Measurements from ENCODE around the gene QSOX1. TPM values are rescaled to one million over a fixed set of nuclear protein-coding genes. Genes with fewer than 3 reads are reported as not detected.
A peak's percentile ranks its signal among the peaks of the same experiment; 100 is the strongest.

Gene QSOX1
- total RNA-seq, 4 donors from 2014 or later, result 74.9 to 184 (median 107) TPM

DNA sequence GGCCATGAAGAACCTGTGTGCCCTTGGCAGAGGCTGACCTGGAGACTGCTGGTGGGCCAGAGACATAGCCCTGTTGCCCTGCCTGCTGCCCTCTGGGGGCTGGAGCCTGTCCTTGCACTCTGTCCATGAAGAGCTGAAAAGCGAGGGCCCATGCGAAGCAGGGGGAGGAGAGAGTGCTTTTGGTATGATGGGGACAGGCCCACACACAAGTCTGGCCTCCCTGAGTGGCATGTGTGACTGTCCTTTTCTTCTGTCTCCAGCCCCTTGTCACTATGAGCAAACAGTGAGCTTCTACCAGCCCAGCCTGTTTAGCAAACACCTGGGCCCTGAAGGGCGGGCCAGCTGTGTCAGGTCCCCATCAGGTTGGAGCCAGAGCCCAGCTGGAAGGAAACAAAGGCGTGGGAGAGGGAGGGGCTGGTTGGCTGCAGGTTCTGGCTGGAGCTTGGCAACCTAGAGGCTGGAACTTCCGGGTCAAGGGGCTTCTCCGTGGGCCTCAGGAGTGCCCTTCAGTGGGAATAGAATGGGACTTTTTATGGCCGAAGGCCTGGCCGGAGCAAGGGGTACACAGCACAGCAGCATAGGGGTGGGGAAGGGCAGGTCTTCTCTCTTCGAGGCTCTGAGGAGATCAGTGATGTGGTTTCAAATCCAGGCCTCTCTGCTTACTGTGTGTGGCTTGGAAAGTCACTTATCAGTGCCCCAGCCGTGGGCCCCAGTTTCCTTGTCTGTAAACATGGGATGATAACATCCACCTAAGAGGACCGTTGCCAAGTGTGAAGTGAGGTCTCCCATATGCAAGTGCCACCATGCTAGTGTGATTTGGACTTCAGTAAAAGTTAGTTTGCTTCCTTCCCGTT is 14.3 kb downstream of the QSOX1 start:
- intact Hi-C loops (cut with DNase I), result no loop called here
- H3K36me3 ChIP-seq, result peaks cover 0 to 30% (median 0%) of the 10 kb centered on the region in 3 donors
- H3K4me3 ChIP-seq, result no peak overlapping the region
- H3K27me3 ChIP-seq, result no peaks in the 10 kb centered on the region
- H3K27ac ChIP-seq, result peak overlapping the region; percentile 66 to 90 (median 84)
- DNase-seq, result no peak
- TF ChIP-seq, protein P1, sequence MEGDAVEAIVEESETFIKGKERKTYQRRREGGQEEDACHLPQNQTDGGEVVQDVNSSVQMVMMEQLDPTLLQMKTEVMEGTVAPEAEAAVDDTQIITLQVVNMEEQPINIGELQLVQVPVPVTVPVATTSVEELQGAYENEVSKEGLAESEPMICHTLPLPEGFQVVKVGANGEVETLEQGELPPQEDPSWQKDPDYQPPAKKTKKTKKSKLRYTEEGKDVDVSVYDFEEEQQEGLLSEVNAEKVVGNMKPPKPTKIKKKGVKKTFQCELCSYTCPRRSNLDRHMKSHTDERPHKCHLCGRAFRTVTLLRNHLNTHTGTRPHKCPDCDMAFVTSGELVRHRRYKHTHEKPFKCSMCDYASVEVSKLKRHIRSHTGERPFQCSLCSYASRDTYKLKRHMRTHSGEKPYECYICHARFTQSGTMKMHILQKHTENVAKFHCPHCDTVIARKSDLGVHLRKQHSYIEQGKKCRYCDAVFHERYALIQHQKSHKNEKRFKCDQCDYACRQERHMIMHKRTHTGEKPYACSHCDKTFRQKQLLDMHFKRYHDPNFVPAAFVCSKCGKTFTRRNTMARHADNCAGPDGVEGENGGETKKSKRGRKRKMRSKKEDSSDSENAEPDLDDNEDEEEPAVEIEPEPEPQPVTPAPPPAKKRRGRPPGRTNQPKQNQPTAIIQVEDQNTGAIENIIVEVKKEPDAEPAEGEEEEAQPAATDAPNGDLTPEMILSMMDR (IDR thresholded peaks at IDR 0.05), result peak; percentile 11 to 57 (median 23)
- TF ChIP-seq POLR2A (IDR thresholded peaks at IDR 0.05), result no peak
- no peaks in the 10 kb centered on the region for H3K9me3 ChIP-seq
- WGBS, 2 donors, result 70 to 74% methylated on average over 7 to 10 of the region's 12 CpGs
- peaks cover 45 to 77% (median 57%) of the 10 kb centered on the region in 3 donors for H3K4me1 ChIP-seq

DNA sequence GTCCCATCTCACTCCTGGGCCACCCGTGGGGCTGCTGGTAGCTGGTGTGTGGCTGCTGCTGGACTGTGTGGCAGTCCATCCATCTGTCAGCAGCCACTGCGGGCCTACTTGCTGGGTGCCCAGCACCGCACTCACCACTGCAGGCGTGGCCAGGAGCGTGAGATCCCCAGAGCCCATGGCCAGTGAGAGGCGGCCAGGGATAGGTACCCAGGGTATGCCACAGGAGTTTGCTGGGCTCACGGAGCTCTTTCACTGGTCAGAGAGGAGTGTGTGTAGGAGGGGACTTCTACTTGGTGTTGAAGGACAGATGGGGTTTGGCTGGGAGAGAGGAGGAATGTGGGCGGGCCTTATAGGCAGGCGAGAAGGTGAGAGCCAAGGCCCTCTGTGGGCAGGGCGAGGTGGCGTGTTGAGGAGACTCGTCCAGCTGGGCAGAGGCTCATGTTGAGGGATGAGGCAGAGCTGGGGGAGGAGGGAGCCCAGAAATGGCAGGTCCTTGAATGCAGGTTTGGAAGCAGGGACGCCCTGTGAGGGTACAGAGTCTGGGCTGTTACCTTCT is 15.0 kb downstream of the QSOX1 start:
- 67 to 89% methylated on average over 3 to 8 of the region's 13 CpGs for WGBS, 2 donors
- no peak overlapping the region for H3K4me3 ChIP-seq
- DNase-seq, result no peak
- H3K9me3 ChIP-seq, result no peaks in the 10 kb centered on the region
- H3K36me3 ChIP-seq, result peaks cover 0 to 30% (median 0%) of the 10 kb centered on the region in 3 donors
- H3K27ac ChIP-seq, result peak overlapping the region; percentile 66 to 90 (median 84)
- H3K4me1 ChIP-seq, result peaks cover 50 to 81% (median 63%) of the 10 kb centered on the region in 3 donors
- H3K27me3 ChIP-seq, result no peaks in the 10 kb centered on the region
- no peak for TF ChIP-seq POLR2A (IDR thresholded peaks at IDR 0.05)
- TF ChIP-seq, protein P1 (IDR thresholded peaks at IDR 0.05), result no peak
- intact Hi-C loops (cut with DNase I), result no loop called here

DNA sequence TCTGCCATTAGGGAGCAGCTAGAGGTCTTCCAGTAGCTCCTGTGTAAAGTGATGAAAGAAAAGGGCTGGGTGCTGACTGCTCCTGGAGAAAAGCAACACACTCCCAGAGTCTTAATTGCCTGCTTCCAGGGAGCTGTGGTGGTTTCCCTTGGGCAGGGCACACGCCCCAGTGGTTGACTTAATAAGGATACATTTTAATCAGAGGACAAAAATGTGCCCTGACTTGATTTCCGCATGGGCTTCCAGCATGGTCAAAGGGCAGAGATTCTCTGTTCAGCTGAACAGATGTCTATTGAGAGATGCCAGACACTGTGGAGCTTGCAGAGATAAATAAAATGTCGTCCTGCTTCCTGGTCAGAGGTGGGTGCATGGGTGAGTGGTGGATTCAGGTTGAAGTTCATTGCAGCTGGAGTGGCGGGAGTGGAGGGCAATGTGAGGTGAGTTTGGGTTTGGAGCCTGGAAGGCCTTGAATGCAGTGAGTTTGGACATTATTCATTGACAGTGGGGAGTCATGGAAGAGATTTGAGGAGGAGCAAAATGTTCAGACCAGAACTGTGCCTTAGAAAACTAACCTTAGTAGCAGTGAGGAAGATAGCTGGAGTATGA is 16.0 kb downstream of the QSOX1 start:
- Histone ChIP-seq H3K27ac (peak overlapping the region; percentile 66 to 90 (median 84)), H3K9me3 (no peaks in the 10 kb centered on the region), H3K4me1 (peaks cover 50 to 74% (median 60%) of the 10 kb centered on the region in 3 donors), H3K27me3 (no peaks in the 10 kb centered on the region), H3K36me3 (peaks cover 0 to 32% (median 0%) of the 10 kb centered on the region in 3 donors), H3K4me3 (no peak overlapping the region)
- 19 to 46% methylated on average over 4 of the region's 4 CpGs for WGBS, 2 donors
- DNase-seq, result no peak
- TF ChIP-seq, protein P1 (IDR thresholded peaks at IDR 0.05), result no peak
- TF ChIP-seq POLR2A (IDR thresholded peaks at IDR 0.05), result no peak
- intact Hi-C loops (cut with DNase I), result no loop called here

DNA sequence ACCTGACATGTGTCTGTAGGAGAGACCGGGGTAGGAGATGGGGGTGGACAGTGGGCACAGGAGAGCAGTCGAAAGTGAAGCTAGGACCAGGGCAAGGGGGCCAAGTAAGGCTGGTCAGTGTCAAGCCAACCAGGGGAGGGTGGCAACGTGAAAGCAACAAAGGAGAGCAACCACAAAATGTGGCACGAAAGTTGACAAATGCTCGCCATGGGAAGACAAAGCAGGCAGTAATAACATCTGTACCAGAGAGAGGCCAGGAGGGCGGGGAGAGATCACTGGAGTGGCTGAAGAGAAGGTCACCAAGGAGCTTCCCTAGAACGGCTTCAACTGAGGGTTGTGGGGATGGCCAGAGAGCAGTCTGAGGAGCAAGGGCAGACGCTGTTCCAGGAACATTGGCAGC is 17.0 kb downstream of the QSOX1 start:
- TF ChIP-seq POLR2A (IDR thresholded peaks at IDR 0.05), result no peak
- TF ChIP-seq, protein P1 (IDR thresholded peaks at IDR 0.05), result no peak
- no peak for DNase-seq
- Histone ChIP-seq H3K27ac (peak overlapping the region in 1 of 4 donors; percentile 3), H3K27me3 (no peaks in the 10 kb centered on the region), H3K36me3 (peaks cover 0 to 37% (median 0%) of the 10 kb centered on the region in 3 donors), H3K4me1 (peaks cover 44 to 64% (median 53%) of the 10 kb centered on the region in 3 donors), H3K9me3 (no peaks in the 10 kb centered on the region), H3K4me3 (no peak overlapping the region)
- WGBS, 2 donors, result 88 to 89% methylated on average over 8 of the region's 8 CpGs
- intact Hi-C loops (cut with DNase I), result no loop called here
